Measurements from ENCODE around the gene MMP14. TPM values are rescaled to one million over a fixed set of nuclear protein-coding genes. Genes with fewer than 3 reads are reported as not detected.

MMP14 gene
- total and polyA plus RNA-seq, 2 of the 8 experiments (the other 6 are each of a cell fraction or from before 2014, with no cell fraction given), result 58.2 to 86.8 TPM

- ChIA-PET CTCF (ENCODE audit: partially characterized antibody) (interaction anchor here (0.7 to 53.1 kb wide), 5 partner anchors 10 to 272 kb away, joined by 3 to 1562 read pairs (median 6); partner anchors contain the start of genes LRP10, MMP14 and REM2), POLR2A (ENCODE audit: partially characterized antibody) (interaction anchor here (0.6 to 1.5 kb wide), 3 partner anchors 18 to 86 kb away, joined by 3 to 5 read pairs (median 4); no protein-coding TSS in a partner anchor)
- Histone ChIP-seq H3K56ac (replicated peaks; ENCODE audit: insufficient read length, low read depth, low read length) (no peak overlapping the region), H3K36me3 (ENCODE audit: control insufficient read depth in 2 of 4, insufficient read depth in 4 of 4, low read length in 3 of 4) (no peaks in the 10 kb centered on the region), H3K14ac (ENCODE audit: insufficient read length) (no peak overlapping the region), H4K5ac (ENCODE audit: insufficient read length, low read depth, low read length) (no peak overlapping the region), H3K23me2 (ENCODE audit: low read depth, low read length) (no peaks in the 10 kb centered on the region), H3K79me2 (ENCODE audit: control insufficient read depth in 1 of 2, insufficient read depth in 2 of 2, low read length in 2 of 2) (no peaks in the 10 kb centered on the region), H2BK15ac (ENCODE audit: low read length) (no peak overlapping the region), H3K4me2 (ENCODE audit: insufficient read depth in 1 of 2, low read depth in 2 of 2, low read length in 2 of 2) (no peak overlapping the region), H4K8ac (ENCODE audit: extremely low read depth, insufficient read depth, low read length) (no peak overlapping the region), H3K18ac (ENCODE audit: extremely low read depth, low read length) (no peak overlapping the region), H2BK120ac (replicated peaks; ENCODE audit: low read depth, low read length) (no peak overlapping the region), H3K79me1 (ENCODE audit: low read depth, low read length) (no peaks in the 10 kb centered on the region), H3K9me3 (ENCODE audit: insufficient read depth in 2 of 2, low read depth in 1 of 2, low read length in 1 of 2) (no peaks in the 10 kb centered on the region), H3K27me3 (replicated peaks in 1 of 4; ENCODE audit: control insufficient read depth in 3 of 4, extremely low read depth in 1 of 4, insufficient read depth in 3 of 4, low read length in 3 of 4) (no peaks in the 10 kb centered on the region), H2BK20ac (ENCODE audit: low read length) (no peak overlapping the region), H3K27ac (ENCODE audit: low read depth, low read length) (no peak overlapping the region), H3K4me1 (replicated peaks in 1 of 4; ENCODE audit: control insufficient read depth in 3 of 4, insufficient read depth in 4 of 4, low read length in 3 of 4) (0 out of 7 replicates have a peak, but pooled peaks cover 0 to 2% (median 0%) of the 10 kb centered on the region in 4 experiments), H2BK12ac (ENCODE audit: low read depth, low read length) (no peak overlapping the region), H2BK5ac (ENCODE audit: low read depth, low read length) (no peak overlapping the region), H2AFZ (ENCODE audit: low read length) (no peak overlapping the region), H3K9ac (replicated peaks in 1 of 4; ENCODE audit: extremely low read depth in 1 of 4, low read depth in 3 of 4, low read length in 3 of 4) (no peak overlapping the region), H3K4me3 (ENCODE audit: extremely low read depth in 1 of 4, insufficient read depth in 2 of 4, low read depth in 3 of 4, low read length in 4 of 4) (no peak overlapping the region), H2AK5ac (ENCODE audit: low read depth, low read length) (no peak overlapping the region), H4K20me1 (replicated peaks in 1 of 2; ENCODE audit: control insufficient read depth in 1 of 2, insufficient read depth in 2 of 2, low read length in 2 of 2) (no peaks in the 10 kb centered on the region), H3K23ac (ENCODE audit: insufficient read length) (no peak overlapping the region), H3K4ac (replicated peaks; ENCODE audit: insufficient read length, low read depth, low read length) (no peak overlapping the region), H4K91ac (replicated peaks; ENCODE audit: insufficient read length, low read length) (no peak overlapping the region)
- no peak for DNase-seq (ENCODE audit: low read depth in 1 of 2, low spot score in 2 of 2)
- TF ChIP-seq POLR2AphosphoS5 (IDR thresholded peaks at IDR 0.05; ENCODE audit: low read depth, low read length), result no peak
- no peak for TF ChIP-seq BRCA1 (IDR thresholded peaks at IDR 0.05; ENCODE audit: low read depth, low read length)
- no peak for TF ChIP-seq NRF1 (IDR thresholded peaks at IDR 0.05; ENCODE audit: low read depth, low read length)
- TF ChIP-seq CREB1 (IDR thresholded peaks at IDR 0.05), result no peak
- TF ChIP-seq ATF2 (IDR thresholded peaks at IDR 0.05; ENCODE audit: low read length), result no peak
- no peak for TF ChIP-seq EP300 (IDR thresholded peaks at IDR 0.05; ENCODE audit: borderline replicate concordance in 1 of 2, low read depth in 2 of 2, low read length in 2 of 2)
- no peak for TF ChIP-seq SP1 (IDR thresholded peaks at IDR 0.05; ENCODE audit: low read depth, low read length)
- TF ChIP-seq POLR2A (IDR thresholded peaks at IDR 0.05; ENCODE audit: control extremely low read depth in 1 of 2, low read depth in 2 of 2, low read length in 2 of 2), result no peak
- no peak for FAIRE-seq
- WGBS, 2 experiments (ENCODE audit: extremely low coverage in 1 of 2, insufficient coverage in 1 of 2, insufficient read length in 1 of 2, insufficient replicate concordance in 2 of 2, low coverage in 1 of 2, low lambda C conversion rate in 2 of 2, missing lambda C conversion rate in 1 of 2), result 88% methylated on average over 12 of the region's 12 CpGs; no CpG with 5 or more reads in 1 of the 2 experiments
Measured at GRCh38 chr14:22802860-22803686, 33.3 kb upstream of the MMP14 start.

Measured in H1 (cell line).